HG03354 (cell line): ENCODE data around the gene TENT5C.
A peak's percentile ranks its signal among the peaks of the same experiment; 100 is the strongest.

Experiments
- ATAC-seq: cut with Tn5 transposase; IDR thresholded peaks from one replicate; pipeline ENCODE4 v1.9.1; 2021; ENCODE audit warnings: mild to moderate bottlenecking; ENCODE audit not compliant: unreplicated experiment, poor library complexity, severe bottlenecking

TENT5C gene

GRCh38 chr1:117630423-117630998 is 24.7 kb downstream of the TENT5C start:
- no peak for ATAC-seq

GRCh38 chr1:117631359-117632160 is 25.7 kb downstream of the TENT5C start:
- ATAC-seq: peak; percentile 47

GRCh38 chr1:117632269-117633067 is 26.6 kb downstream of the TENT5C start:
- ATAC-seq: peak; percentile 46

GRCh38 chr1:117633068-117633345 is 27.2 kb downstream of the TENT5C start:
- ATAC-seq: no peak

- ATAC-seq: no peak
Measured at GRCh38 chr1:117633423-117633822, 27.6 kb downstream of the TENT5C start.

GRCh38 chr1:117633936-117634335 is 28.1 kb downstream of the TENT5C start:
- no peak for ATAC-seq

- no peak for ATAC-seq
Measured at GRCh38 chr1:117634631-117635030, 28.8 kb downstream of the TENT5C start.

- ATAC-seq: no peak
Measured at GRCh38 chr1:117635805-117636204, 30.0 kb downstream of the TENT5C start.

GRCh38 chr1:117636637-117637425 is 31.0 kb downstream of the TENT5C start:
- ATAC-seq: no peak

GRCh38 chr1:117638141-117638540 is 32.3 kb downstream of the TENT5C start:
- ATAC-seq: no peak

- ATAC-seq: peak; percentile 43
Measured at GRCh38 chr1:117638759-117639158, 32.9 kb downstream of the TENT5C start.

GRCh38 chr1:117639741-117640140 is 33.9 kb downstream of the TENT5C start:
- ATAC-seq: no peak

- no peak for ATAC-seq
Measured at GRCh38 chr1:117641536-117641935, 35.7 kb downstream of the TENT5C start.

GRCh38 chr1:117642963-117643362 is 37.1 kb downstream of the TENT5C start:
- no peak for ATAC-seq

GRCh38 chr1:117643601-117644000 is 37.8 kb downstream of the TENT5C start:
- no peak for ATAC-seq

- ATAC-seq: peak; percentile 68
Measured at GRCh38 chr1:117644696-117645311, 39.0 kb downstream of the TENT5C start.

GRCh38 chr1:117645343-117645742 is 39.5 kb downstream of the TENT5C start:
- no peak for ATAC-seq

- no peak for ATAC-seq
Measured at GRCh38 chr1:117646007-117646811, 40.4 kb downstream of the TENT5C start.

GRCh38 chr1:117646956-117647355 is 41.1 kb downstream of the TENT5C start:
- ATAC-seq: no peak
